ENCODE measurements around the gene KRT72. TPM values are rescaled to one million over a fixed set of nuclear protein-coding genes. Genes with fewer than 3 reads are reported as not detected.

The KRT72 gene
- total and polyA plus RNA-seq, 2 of the 13 experiments (the other 11 are each of a cell fraction or from before 2014, with no cell fraction given), result not detected

DNA sequence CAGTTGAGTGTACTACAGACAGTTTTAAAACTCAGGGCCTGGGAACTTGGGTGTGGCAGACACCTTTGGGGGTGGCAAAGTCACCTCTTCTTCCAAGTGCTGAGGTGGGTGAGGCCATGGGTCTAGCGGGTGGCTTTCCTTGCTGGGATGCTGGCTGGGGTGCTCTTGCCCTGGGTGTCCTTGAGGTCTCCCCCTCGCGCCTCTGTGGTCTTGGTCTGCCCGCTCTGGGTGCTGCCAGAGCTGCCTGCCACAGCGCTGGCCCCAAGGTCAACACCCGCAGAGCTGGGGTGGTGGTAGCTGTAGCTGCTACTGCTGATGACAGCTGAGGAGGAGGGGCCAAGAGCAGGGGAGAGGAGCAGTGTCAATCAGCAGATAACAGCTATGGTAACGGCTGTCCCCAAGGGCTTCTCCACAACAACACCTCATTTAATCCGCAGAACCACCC, 34.4 kb downstream of the KRT72 start:
- Histone ChIP-seq H3K9ac (ENCODE audit: insufficient read depth, low read depth, low read length) (no peak overlapping the region), H3K4me1 (ENCODE audit: insufficient read depth, low read length) (no peaks in the 10 kb centered on the region), H3K79me2 (ENCODE audit: insufficient read depth, low read length) (no peaks in the 10 kb centered on the region), H4K20me1 (ENCODE audit: insufficient read depth, low read length) (no peaks in the 10 kb centered on the region), H3K27me3 (ENCODE audit: control insufficient read depth in 1 of 2, insufficient read depth in 2 of 2, low read length in 2 of 2) (peaks cover 13 to 47% of the 10 kb centered on the region in 2 experiments; a peak in 4 of 5 replicates), H3K9me3 (ENCODE audit: low read length) (no peaks in the 10 kb centered on the region), H3K4me2 (ENCODE audit: low read depth, low read length) (no peak overlapping the region), H3K27ac (ENCODE audit: extremely low read length, insufficient read depth, low read length) (no peak overlapping the region), H3K4me3 (replicated peaks in 1 of 3; ENCODE audit: insufficient read depth in 1 of 3, low read depth in 2 of 3, low read length in 3 of 3) (no peak overlapping the region), H3K36me3 (replicated peaks in 1 of 2; ENCODE audit: control insufficient read depth in 1 of 2, insufficient read depth in 2 of 2, low read length in 2 of 2) (no peaks in the 10 kb centered on the region), H2AFZ (ENCODE audit: low read length) (no peak overlapping the region)
- ChIA-PET CTCF (ENCODE audit: low intra/inter-chr PET ratio, low total read pairs) (no interaction called here), POLR2A (no interaction called here)
- TF ChIP-seq ZNF552 (CRISPR knock-in tag; IDR thresholded peaks at IDR 0.05; ENCODE audit: borderline replicate concordance), result no peak
- no peak for TF ChIP-seq MAFG (CRISPR knock-in tag; IDR thresholded peaks at IDR 0.05)
- no peak for TF ChIP-seq PHF20 (CRISPR knock-in tag; IDR thresholded peaks at IDR 0.05)
- no peak for TF ChIP-seq HNF1B (CRISPR knock-in tag; IDR thresholded peaks at IDR 0.05)
- TF ChIP-seq ZNF678 (CRISPR knock-in tag; IDR thresholded peaks at IDR 0.05), result no peak
- no peak for TF ChIP-seq ZFY (CRISPR knock-in tag; IDR thresholded peaks at IDR 0.05)
- no peak for TF ChIP-seq REXO4 (CRISPR knock-in tag; IDR thresholded peaks at IDR 0.05; ENCODE audit: borderline replicate concordance)
- TF ChIP-seq, protein P1, sequence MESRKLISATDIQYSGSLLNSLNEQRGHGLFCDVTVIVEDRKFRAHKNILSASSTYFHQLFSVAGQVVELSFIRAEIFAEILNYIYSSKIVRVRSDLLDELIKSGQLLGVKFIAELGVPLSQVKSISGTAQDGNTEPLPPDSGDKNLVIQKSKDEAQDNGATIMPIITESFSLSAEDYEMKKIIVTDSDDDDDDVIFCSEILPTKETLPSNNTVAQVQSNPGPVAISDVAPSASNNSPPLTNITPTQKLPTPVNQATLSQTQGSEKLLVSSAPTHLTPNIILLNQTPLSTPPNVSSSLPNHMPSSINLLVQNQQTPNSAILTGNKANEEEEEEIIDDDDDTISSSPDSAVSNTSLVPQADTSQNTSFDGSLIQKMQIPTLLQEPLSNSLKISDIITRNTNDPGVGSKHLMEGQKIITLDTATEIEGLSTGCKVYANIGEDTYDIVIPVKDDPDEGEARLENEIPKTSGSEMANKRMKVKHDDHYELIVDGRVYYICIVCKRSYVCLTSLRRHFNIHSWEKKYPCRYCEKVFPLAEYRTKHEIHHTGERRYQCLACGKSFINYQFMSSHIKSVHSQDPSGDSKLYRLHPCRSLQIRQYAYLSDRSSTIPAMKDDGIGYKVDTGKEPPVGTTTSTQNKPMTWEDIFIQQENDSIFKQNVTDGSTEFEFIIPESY (CRISPR knock-in tag; IDR thresholded peaks at IDR 0.05), result no peak
- TF ChIP-seq CC2D1A (CRISPR knock-in tag; IDR thresholded peaks at IDR 0.05), result no peak
- no peak for TF ChIP-seq USF2 (IDR thresholded peaks at IDR 0.05; ENCODE audit: low read depth, low read length)
- no peak for TF ChIP-seq USF2 (CRISPR knock-in tag; IDR thresholded peaks at IDR 0.05; ENCODE audit: borderline replicate concordance)
- TF ChIP-seq ETV6 (CRISPR knock-in tag; conservative IDR thresholded peaks at IDR 0.05), result no peak
- TF ChIP-seq SRY (CRISPR knock-in tag; IDR thresholded peaks at IDR 0.05), result no peak
- TF ChIP-seq SAP130 (CRISPR knock-in tag; IDR thresholded peaks at IDR 0.05; ENCODE audit: low read depth), result no peak
- no peak for TF ChIP-seq NR2F6 (IDR thresholded peaks at IDR 0.05)
- no peak for TF ChIP-seq NR2F6 (CRISPR knock-in tag; IDR thresholded peaks at IDR 0.05)
- TF ChIP-seq RARA (CRISPR knock-in tag; IDR thresholded peaks at IDR 0.05), result no peak
- no TSS peak for BruUV-seq (replicated peaks)
- FAIRE-seq, result no peak
- in situ Hi-C loops (cut with HindIII; ENCODE audit: extremely low pct_ligation_motif_present, low pct_unique_long_range_greater_than_20kb) (no loop called here), intact Hi-C loops (cut with micrococcal nuclease; ENCODE audit: unreplicated experiment) (no loop called here)
- 0% methylated on average over 1 of the region's 8 CpGs for WGBS (ENCODE audit: low lambda C conversion rate)
- DNase-seq (ENCODE audit: low spot score), result no peak
- ATAC-seq, result no peak
